GM12878 (cell line): ENCODE results near the gene RBM8A. TPM values are rescaled to one million over a fixed set of nuclear protein-coding genes. Genes with fewer than 3 reads are reported as not detected.
A peak's percentile ranks its signal among the peaks of the same experiment; 100 is the strongest.

Experiments used
- ATAC-seq: fragments of 200-7000 bp; cut with Tn5 transposase; 3 replicates; pipeline ENCODE4 v1.9.1; 2020; ENCODE audit warnings: mild to moderate bottlenecking, moderate library complexity
- BruUV-seq: library from RNA; stranded (reverse); fragments of 400-500 nt; replicated peaks from 2 replicates; lab custom pipeline; 2021; lab: Mats Ljungman, UMichigan
- CTCF ChIA-PET: fragments of 300-600 bp; sonication (Branson Sonifier 250); formaldehyde crosslinking; extraction: SDS; loops from one replicate; lab custom pipeline; 2021; ENCODE audit warnings: inconsistent platforms; lab: Yijun Ruan, JAX
- POLR2A ChIA-PET: fragments of 350-600 bp; formaldehyde crosslinking; extraction: SDS; loops from one replicate; lab custom pipeline; 2021; ENCODE audit warnings: inconsistent platforms; lab: Charles Lee
- RAD21 ChIA-PET: fragments of 300-600 bp; sonication (Branson Sonifier 250); formaldehyde crosslinking; loops from one replicate; lab custom pipeline; 2023; ENCODE audit warnings: antibody characterized with exemption; ENCODE audit not compliant: unreplicated experiment; lab: Charles Lee
- SMC1A ChIA-PET: fragments of 300-600 bp; sonication (Branson Sonifier 250); formaldehyde crosslinking; loops from one replicate; lab custom pipeline; 2023; ENCODE audit not compliant: unreplicated experiment, uncharacterized antibody; lab: Charles Lee
- DNase-seq: peaks from one replicate; pipeline ENCODE4 v3.0.0-alpha.2; 2011; ENCODE audit warnings: low read depth, low spot score
- FAIRE-seq: peaks from 3 replicates; lab custom pipeline; 2011; peaks lifted over from hg19 to GRCh38; lab: Jason Lieb, UNC
- H2AFZ ChIP-seq: 2 replicates; pipeline ENCODE4 v1.6.0; 2011; ENCODE audit warnings: low read depth, low read length, control low read depth; ENCODE audit not compliant: control insufficient read depth
- H3K27ac ChIP-seq: 2 replicates; pipeline ENCODE4 v1.5.1; 2011; ENCODE audit warnings: control low read depth; ENCODE audit not compliant: control insufficient read depth, insufficient read depth
- H3K27me3 ChIP-seq, 2 experiments: replicated peaks in 1 of 2; 2 replicates each; pipeline versions ENCODE4 v1.6.0 to v1.6.1; 2011; ENCODE audit warnings: low read length in 1 of 2; ENCODE audit not compliant: control insufficient read depth in 2 of 2, insufficient read depth in 2 of 2
- H3K36me3 ChIP-seq, 2 experiments: 2 replicates each; pipeline ENCODE4 v1.5.1; 2011; ENCODE audit warnings: low read length in 1 of 2; ENCODE audit not compliant: control insufficient read depth in 2 of 2, insufficient read depth in 2 of 2
- H3K4me1 ChIP-seq: 2 replicates; pipeline ENCODE4 v1.6.1; 2011; ENCODE audit warnings: mild to moderate bottlenecking, low read length, moderate library complexity, mixed read lengths; ENCODE audit not compliant: control insufficient read depth, insufficient read depth
- H3K4me2 ChIP-seq: 2 replicates; pipeline ENCODE4 v1.6.0; 2011; ENCODE audit warnings: control low read depth; ENCODE audit not compliant: control insufficient read depth, insufficient read depth
- H3K4me3 ChIP-seq: fragments of 200-600 bp; sonication (generic); 2 replicates; pipeline ENCODE4 v1.5.1; 2016
- H3K79me2 ChIP-seq: 2 replicates; pipeline ENCODE4 v1.6.0; 2011; ENCODE audit warnings: low read length; ENCODE audit not compliant: control insufficient read depth, insufficient read depth
- H3K9ac ChIP-seq: 2 replicates; pipeline ENCODE4 v1.8.0; 2011; ENCODE audit warnings: low read length, control low read depth, mixed read lengths; ENCODE audit not compliant: control insufficient read depth, insufficient read depth
- H3K9me3 ChIP-seq: replicated peaks from 3 replicates; pipeline ENCODE4 v1.5.1; 2011; ENCODE audit warnings: mild to moderate bottlenecking, low read length; ENCODE audit not compliant: control insufficient read depth, insufficient read depth
- H4K20me1 ChIP-seq: 2 replicates; pipeline ENCODE4 v1.6.0; 2011; ENCODE audit not compliant: control insufficient read depth, insufficient read depth
- HDAC2 ChIP-seq: fragments of 200-600 bp; sonication (generic); IDR thresholded peaks from 2 replicates; pipeline ENCODE4 v1.6.1; 2017
- MTA3 ChIP-seq: IDR thresholded peaks from 2 replicates; pipeline ENCODE4 v1.6.1; 2012; ENCODE audit warnings: low read length, inconsistent platforms, borderline replicate concordance
- PKNOX1 ChIP-seq: fragments of 450-650 bp; IDR thresholded peaks from 2 replicates; pipeline ENCODE4 v1.6.1; 2016; ENCODE audit warnings: mild to moderate bottlenecking
- USF2 ChIP-seq: IDR thresholded peaks from 2 replicates; pipeline ENCODE4 v1.6.1; 2011; ENCODE audit warnings: low read depth, low read length, improper control_type of control experiment, borderline replicate concordance
- in situ Hi-C: fragments of 300-500 bp; cut with MboI; formaldehyde crosslinking; loops from 9 replicates; pipeline ENCODE4 v1.14.3; 2018; ENCODE audit warnings: mixed read lengths
- intact Hi-C: fragments of 100-400 bp; cut with micrococcal nuclease; formaldehyde crosslinking; loops from one replicate; pipeline ENCODE4 v1.14.2; 2022; ENCODE audit not compliant: unreplicated experiment
- polyA plus RNA-seq, 11 experiments: library from polyadenylated mRNA; depleted of rRNA in 4 of 11; unstranded in 6 of 11; stranded (reverse) in 5 of 11; fragments of >200 nt; fragmentation: Nextera tagmentation in 4 of 11; fragmentation: Illumina TruSeq in 1 of 11; extraction: Ambion mirVana in 4 of 11; extraction: Trizol in 1 of 11; gene quantifications; 1 replicate in 1 of 11; 2 replicates in 10 of 11; pipeline versions ENCODE4 v1.2.1 to v1.2.3, GENCODE V29; 2011 to 2016; ENCODE audit warnings: inconsistent platforms in 2 of 11, missing spikeins in 2 of 11, low read depth in 1 of 11
- total RNA-seq, 4 experiments: library from RNA; depleted of rRNA in 3 of 4; stranded (reverse); fragments of >200 nt in 3 of 4; fragmentation: Illumina TruSeq in 1 of 4; extraction: Trizol in 1 of 4; gene quantifications; 2 replicates each; pipeline versions ENCODE4 v1.2.1 to v1.2.3, GENCODE V29; 2013 to 2021

The RBM8A gene
- total and polyA plus RNA-seq, 10 of the 15 experiments (the other 5 are each of a cell fraction or from before 2014, with no cell fraction given), result 110 to 1,248 (median 248) TPM

GRCh38 chr1:145956361-145956760 lies 29.1 kb upstream of the RBM8A start:
- POLR2A ChIA-PET, result interaction anchor here (1.4 to 5.8 kb wide), 5 partner anchors 8 to 81 kb away, joined by 7 to 58 read pairs (median 18); partner anchors contain the start of genes ANKRD34A, POLR3GL and RBM8A
- Histone ChIP-seq H3K4me3 (peak overlapping the region; percentile 78), H4K20me1 (no peaks in the 10 kb centered on the region)
- no peak for TF ChIP-seq MTA3
- no peak for TF ChIP-seq USF2
- no peak for TF ChIP-seq HDAC2
- no peak for TF ChIP-seq PKNOX1
- TF ChIP-seq, all 136 proteins: peak for 0
- Histone ChIP-seq H3K79me2 (peaks cover 21% of the 10 kb centered on the region), H3K9me3 (no peaks in the 10 kb centered on the region), H3K27me3 (no peaks in the 10 kb centered on the region; a peak in 1 of 4 replicates), H3K4me1 (peaks cover 7% of the 10 kb centered on the region), H3K4me2 (peak overlapping the region; percentile 93), H3K36me3 (no peaks in the 10 kb centered on the region; a peak in 1 of 4 replicates), H2AFZ (no peak overlapping the region; the same call in 1 of the 2 replicates), H3K27ac (peak overlapping the region; percentile 73), H3K9ac (peak overlapping the region; percentile 72)
- ChIA-PET SMC1A (interaction anchor here (0.6 to 4.1 kb wide), 11 partner anchors 8 to 111 kb away, joined by 3 to 37 read pairs (median 6); partner anchors contain the start of genes ANKRD34A, NUDT17, POLR3GL and RBM8A), RAD21 (interaction anchor here (4.7 kb wide), 1 partner anchor 22 kb away, joined by 47 read pairs; no protein-coding TSS in a partner anchor), CTCF (interaction anchor here (0.8 to 4.1 kb wide), 7 partner anchors 8 to 64 kb away, joined by 3 to 27 read pairs (median 5); partner anchors contain the start of genes ANKRD34A, POLR3GL and RBM8A)
- intact Hi-C loops (no loop called here), in situ Hi-C loops (no loop called here)
- no peak for ATAC-seq
- no peak for FAIRE-seq
- no TSS peak for BruUV-seq
- no peak for DNase-seq
